A673 (cell line): Measurements from ENCODE around the gene VAT1. TPM values are rescaled to one million over a fixed set of nuclear protein-coding genes. Genes with fewer than 3 reads are reported as not detected.
"Not testable (repeated sequence)": the region's sequence is repeated elsewhere in the genome, so short reads cannot be mapped to it uniquely, and the experiment has no call there.

ENCODE experiments used
- BruUV-seq: library from RNA; stranded (reverse); fragments of 400-500 nt; replicated peaks from 2 replicates; lab custom pipeline; 2021; lab: Mats Ljungman, UMichigan
- CTCF ChIA-PET: fragments of 300-600 bp; sonication (Branson Sonifier 250); formaldehyde crosslinking; loops from one replicate; lab custom pipeline; 2022; ENCODE audit warnings: antibody characterized with exemption; lab: Charles Lee
- POLR2A ChIA-PET: fragments of 300-600 bp; sonication (Branson Sonifier 250); formaldehyde crosslinking; loops from one replicate; lab custom pipeline; 2022; ENCODE audit warnings: antibody characterized with exemption; ENCODE audit not compliant: low non-redundant PET; lab: Charles Lee
- DNase-seq: peaks from one replicate; pipeline ENCODE4 v3.0.0-alpha.2; 2015; ENCODE audit warnings: low spot score
- H3K27ac ChIP-seq: fragments of 200-600 bp; sonication (generic); 2 replicates; pipeline ENCODE4 v1.5.1; 2016; ENCODE audit warnings: mixed run types, low read depth, mild to moderate bottlenecking, mixed read lengths, antibody characterized with exemption, low read length; ENCODE audit not compliant: poor library complexity, severe bottlenecking
- H3K27me3 ChIP-seq: fragments of 200-600 bp; sonication (generic); replicated peaks from 2 replicates; pipeline ENCODE4 v1.6.1; 2017; ENCODE audit warnings: mixed run types, low read depth, mild to moderate bottlenecking, mixed read lengths, antibody characterized with exemption, low read length; ENCODE audit not compliant: insufficient read depth, poor library complexity
- H3K36me3 ChIP-seq: fragments of 200-600 bp; sonication (generic); 2 replicates; pipeline ENCODE4 v1.6.1; 2016; ENCODE audit warnings: mixed run types, mild to moderate bottlenecking, mixed read lengths, antibody characterized with exemption, low read length; ENCODE audit not compliant: insufficient read depth, poor library complexity, severe bottlenecking
- H3K4me1 ChIP-seq: fragments of 200-600 bp; sonication (generic); 2 replicates; pipeline ENCODE4 v1.6.1; 2017; ENCODE audit warnings: mixed run types, mild to moderate bottlenecking, mixed read lengths, antibody characterized with exemption, low read length; ENCODE audit not compliant: insufficient read depth, poor library complexity, severe bottlenecking
- H3K4me3 ChIP-seq: fragments of 200-600 bp; sonication (generic); 2 replicates; pipeline ENCODE4 v1.5.1; 2016; ENCODE audit warnings: low read depth, mixed run types, mild to moderate bottlenecking, mixed read lengths, low read length; ENCODE audit not compliant: poor library complexity, severe bottlenecking
- H3K9me3 ChIP-seq: fragments of 200-600 bp; sonication (generic); 2 replicates; pipeline ENCODE4 v1.6.1; 2016; ENCODE audit warnings: mixed run types, low read depth, mild to moderate bottlenecking, mixed read lengths, antibody characterized with exemption, low read length; ENCODE audit not compliant: poor library complexity, severe bottlenecking
- CTCF ChIP-seq: fragments of 300-800, 200-600 bp; sonication (generic); conservative IDR thresholded peaks from 2 replicates; pipeline ENCODE4 v1.5.1; 2017; ENCODE audit warnings: low read depth, mild to moderate bottlenecking, antibody characterized with exemption, low read length, moderate library complexity, mixed read lengths
- EZH2 ChIP-seq: fragments of 200-600 bp; sonication (generic); IDR thresholded peaks from 2 replicates; pipeline ENCODE4 v1.6.1; 2017; ENCODE audit warnings: borderline replicate concordance, low read depth, mild to moderate bottlenecking, mixed read lengths, antibody characterized with exemption, low read length; ENCODE audit not compliant: poor library complexity, severe bottlenecking
- intact Hi-C: fragments of 100-400 bp; cut with micrococcal nuclease; formaldehyde crosslinking; loops from one replicate; pipeline ENCODE4 v1.10.0; 2022; ENCODE audit not compliant: unreplicated experiment
- total RNA-seq: library from RNA; stranded (reverse); gene quantifications from 2 replicates; pipeline ENCODE4 v1.2.3, GENCODE V29; 2021

The VAT1 gene
- total RNA-seq, 1 experiment from 2014 or later, result 45.2 TPM

GRCh38 chr17:43003542-43004172 lies 18.5 kb downstream of the VAT1 start:
- H3K27ac ChIP-seq, result no peak overlapping the region
- TF ChIP-seq EZH2, result no peak
- TF ChIP-seq CTCF, result no peak
- no peaks in the 10 kb centered on the region for H3K27me3 ChIP-seq
- peaks cover 33% of the 10 kb centered on the region for H3K36me3 ChIP-seq
- no peak for DNase-seq
- CTCF ChIA-PET, result interaction anchor here (0.7 kb wide), 1 partner anchor 331 kb away, joined by 4 read pairs; no protein-coding TSS in a partner anchor
- intact Hi-C loops, result no loop called here
- POLR2A ChIA-PET, result no interaction called here
- H3K4me3 ChIP-seq, result no peak overlapping the region
- BruUV-seq, result no TSS peak
- H3K9me3 ChIP-seq, result no peaks in the 10 kb centered on the region
- H3K4me1 ChIP-seq, result peaks cover 6% of the 10 kb centered on the region

GRCh38 chr17:43000894-43001293 lies 21.3 kb downstream of the VAT1 start:
- H3K4me1 ChIP-seq, intact Hi-C loops, H3K4me3 ChIP-seq, DNase-seq, BruUV-seq, H3K9me3 ChIP-seq, H3K27me3 ChIP-seq, POLR2A ChIA-PET, CTCF ChIA-PET: not testable (repeated sequence)
- Histone ChIP-seq H3K36me3 (peaks cover 33% of the 10 kb centered on the region), H3K27ac (peak overlapping the region; percentile 23)

- H3K36me3 ChIP-seq, result peaks cover 33% of the 10 kb centered on the region
- intact Hi-C loops, result no loop called here
- peaks cover 6% of the 10 kb centered on the region for H3K4me1 ChIP-seq
- peak overlapping the region; percentile 92 for H3K4me3 ChIP-seq
- H3K27me3 ChIP-seq, result no peaks in the 10 kb centered on the region
- H3K9me3 ChIP-seq, result no peaks in the 10 kb centered on the region
- ChIA-PET POLR2A (no interaction called here), CTCF (interaction anchor here (1.5 kb wide), 1 partner anchor 25 kb away, joined by 3 read pairs; no protein-coding TSS in a partner anchor)
- DNase-seq, result no peak
- peak overlapping the region; percentile 92 for H3K27ac ChIP-seq
- TF ChIP-seq CTCF, result no peak
- no peak for TF ChIP-seq EZH2
- no TSS peak for BruUV-seq
Observed at GRCh38 chr17:42999003-42999525, 23.1 kb downstream of the VAT1 start.
